Eye (tissue), 1 donor: ENCODE measurements around the gene GUCA2B.

Source experiments
- DNase-seq: peaks from one replicate; pipeline ENCODE4 v3.0.0-alpha.2; 2015

The GUCA2B gene

DNA sequence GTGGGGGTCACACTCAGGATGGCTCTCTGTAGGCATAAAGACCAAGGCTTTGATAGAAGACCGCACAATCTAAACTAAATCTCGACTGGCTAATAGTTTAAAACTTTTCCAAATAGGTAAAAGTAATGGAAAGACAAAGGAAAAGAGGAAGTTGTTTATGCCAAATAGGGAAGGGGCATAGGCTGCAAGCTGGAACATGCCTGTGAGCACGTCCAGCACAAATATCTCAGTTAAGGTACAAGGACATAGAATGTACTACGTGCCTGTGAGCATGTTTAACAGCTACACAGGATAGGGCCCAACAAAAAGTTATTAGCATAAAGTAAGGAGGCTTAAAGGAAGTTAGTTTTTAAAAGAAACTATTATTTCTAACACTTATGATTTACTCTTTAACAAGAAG lies 38.9 kb downstream of the GUCA2B start:
- no peak for DNase-seq

DNA sequence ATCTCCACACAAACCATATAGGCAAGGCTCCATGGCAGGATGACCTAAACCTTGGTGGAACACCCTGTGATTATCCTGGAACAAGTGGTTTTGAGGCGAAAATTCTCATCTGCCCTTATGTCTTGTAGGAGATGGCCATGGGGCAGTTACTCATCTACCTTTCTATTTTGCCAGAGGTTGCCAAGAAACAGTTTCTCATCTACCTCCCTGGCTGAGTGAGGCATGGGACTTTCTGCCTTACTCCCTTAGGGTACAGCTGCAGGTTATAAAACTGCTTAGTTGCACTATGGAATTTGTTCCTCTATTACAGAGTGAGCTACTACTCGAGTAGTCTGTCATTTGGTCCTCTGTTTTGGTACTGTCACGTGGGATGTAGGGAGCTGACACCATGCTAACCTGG lies 42.6 kb downstream of the GUCA2B start:
- DNase-seq, result no peak

DNA sequence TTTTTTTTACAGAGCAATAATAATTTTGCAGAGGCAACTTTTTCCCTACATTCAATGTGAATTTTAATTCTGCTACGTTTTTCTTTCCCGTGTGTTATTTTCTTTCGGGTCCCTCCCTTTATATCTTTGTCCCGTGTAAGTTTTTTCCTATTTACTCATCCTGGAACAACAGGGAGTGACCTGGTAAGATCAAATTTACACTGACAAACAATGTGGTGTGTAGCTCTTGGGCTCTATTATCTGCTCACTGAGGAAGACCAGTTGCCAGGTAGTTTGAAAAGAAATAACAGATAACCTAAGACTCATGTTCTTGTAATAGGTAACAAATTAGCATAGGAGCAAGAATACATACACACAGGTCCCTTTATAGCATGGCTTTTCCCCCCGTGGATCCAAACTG lies 45.0 kb downstream of the GUCA2B start:
- DNase-seq, result no peak

DNA sequence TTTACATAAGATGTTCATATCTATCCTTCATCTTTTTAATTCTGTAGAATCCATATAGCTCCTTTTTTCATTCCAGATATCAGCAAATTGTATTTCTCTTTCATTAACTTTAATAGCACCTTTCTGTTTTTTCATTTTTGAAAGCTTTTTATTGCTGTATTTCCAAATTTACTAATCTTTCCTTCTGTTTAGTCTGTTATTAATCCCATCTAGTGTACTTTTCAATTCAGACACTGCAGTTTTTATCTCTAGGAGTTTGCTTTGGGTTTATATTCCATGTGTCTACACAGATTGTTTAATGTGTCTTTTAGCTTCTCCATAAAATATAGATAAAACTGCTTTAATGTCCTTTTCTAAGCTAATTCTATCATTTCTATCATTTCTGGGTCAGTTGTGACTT lies 48.8 kb downstream of the GUCA2B start:
- DNase-seq, result no peak
